Right renal pelvis (tissue), 4 donors: ENCODE results near the gene PRM2. TPM values are rescaled to one million over a fixed set of nuclear protein-coding genes. Genes with fewer than 3 reads are reported as not detected.

Experiments
- DNase-seq, 4 donors: peaks; one replicate each; pipeline ENCODE4 v3.0.0-alpha.2; 2013; ENCODE audit warnings: low read depth in 4 of 4, low spot score in 3 of 4, missing footprints in 1 of 4
- polyA plus RNA-seq, 4 donors: library from polyadenylated mRNA; unstranded; fragments of 120-200 nt; gene quantifications; one replicate each; pipeline ENCODE4 v1.2.1, GENCODE V29; 2013; ENCODE audit not compliant: insufficient read length in 4 of 4

Gene PRM2
- polyA plus RNA-seq, 4 donors, result not detected

DNA sequence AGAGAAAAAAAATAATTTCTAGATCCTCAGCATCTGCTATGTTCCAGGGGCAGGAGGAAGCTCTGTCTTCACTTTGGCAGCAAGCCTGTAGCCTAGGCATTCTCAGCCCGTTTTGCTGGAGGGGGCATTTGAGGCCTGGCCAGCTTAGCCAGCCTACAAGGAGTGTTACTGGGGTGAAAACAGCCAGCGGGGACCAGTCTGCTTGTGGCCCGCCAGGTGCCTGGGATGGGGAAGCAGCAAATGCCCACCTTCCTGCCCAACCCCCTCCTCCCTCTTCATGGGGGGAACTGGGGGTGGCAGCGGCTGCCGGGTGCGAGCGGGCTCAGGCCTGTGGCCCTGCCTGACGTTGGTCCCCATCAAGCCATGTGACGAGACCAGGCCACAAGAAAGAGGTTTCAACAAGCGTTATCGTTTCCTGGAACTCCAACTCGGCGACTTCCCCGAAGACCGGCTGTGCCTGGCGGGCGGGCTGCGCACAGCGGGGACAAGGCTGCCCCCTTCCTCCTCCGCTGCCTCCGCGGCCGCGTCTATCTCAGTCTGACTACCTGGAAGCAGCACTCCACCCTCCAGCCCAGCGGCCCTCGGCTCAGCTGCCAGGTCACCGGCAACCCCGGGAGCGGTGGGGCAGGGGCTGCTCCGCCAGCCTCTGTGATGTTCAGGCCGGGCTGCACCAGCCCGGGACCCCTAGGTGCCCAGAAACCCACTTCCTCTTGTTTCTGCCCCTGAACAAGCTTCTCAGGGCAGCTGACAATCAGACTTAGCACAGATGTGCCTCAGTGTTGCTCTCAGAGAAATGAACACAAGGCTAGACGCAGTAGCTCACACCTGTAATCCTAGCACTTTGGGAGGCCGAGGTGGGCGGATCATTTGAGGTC lies 43.2 kb downstream of the PRM2 start:
- DNase-seq, result no peak

DNA sequence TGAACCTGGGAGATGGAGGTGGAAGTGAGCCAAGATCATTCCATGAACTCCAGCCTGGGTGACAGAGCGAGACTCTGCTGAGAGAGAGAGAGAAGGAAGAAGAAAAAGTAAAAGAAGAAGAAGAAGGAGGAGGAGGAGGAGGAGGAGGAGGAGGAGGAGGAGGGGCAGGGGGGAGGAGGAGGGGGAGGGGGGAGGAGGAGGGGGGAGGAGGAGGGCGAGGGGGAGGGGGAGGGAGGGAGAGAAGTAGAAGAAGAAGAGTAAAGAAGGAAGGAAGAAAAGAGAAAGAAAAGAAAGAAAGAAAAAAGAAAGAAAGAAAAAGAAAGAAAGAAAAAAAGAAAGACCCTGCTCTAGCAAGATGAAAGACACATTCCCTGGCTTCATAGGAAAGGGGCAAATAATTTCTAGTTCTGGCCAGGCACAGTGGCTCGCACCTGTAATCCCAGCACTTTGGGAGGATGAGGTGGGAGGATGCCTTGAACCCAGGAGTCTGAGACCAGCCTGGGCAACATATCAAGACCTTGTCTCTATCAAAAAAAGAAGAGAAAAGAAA lies 43.9 kb downstream of the PRM2 start:
- no peak for DNase-seq

DNA sequence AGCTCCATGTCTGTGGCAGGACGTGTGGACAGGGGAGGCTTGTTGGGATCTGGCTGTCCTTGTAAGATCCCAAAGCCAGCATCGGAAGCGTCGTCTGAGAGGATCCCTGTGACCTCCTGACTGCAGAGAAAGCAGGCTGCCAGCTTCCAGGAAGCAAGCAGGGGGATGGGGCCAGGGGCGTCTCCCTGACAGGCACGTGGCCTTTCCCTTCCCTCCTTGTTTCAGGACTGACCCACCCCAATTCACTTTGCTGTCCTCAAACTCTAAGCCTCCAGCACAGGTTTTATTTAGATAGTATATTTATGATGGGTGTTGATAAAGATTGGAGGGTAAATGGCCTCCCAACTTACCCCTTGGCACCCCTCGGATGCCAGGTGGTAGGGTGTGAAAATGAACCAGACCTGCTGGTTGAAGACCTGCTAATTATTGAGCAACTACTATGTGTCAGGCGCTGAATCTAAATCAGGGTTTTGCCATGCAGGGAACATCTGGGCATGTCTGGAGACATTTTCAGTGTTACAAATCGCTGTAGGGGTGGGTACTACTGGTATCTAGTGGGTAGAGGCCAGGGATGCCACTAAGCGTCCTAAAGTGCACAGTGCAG lies 44.8 kb downstream of the PRM2 start:
- no peak for DNase-seq

DNA sequence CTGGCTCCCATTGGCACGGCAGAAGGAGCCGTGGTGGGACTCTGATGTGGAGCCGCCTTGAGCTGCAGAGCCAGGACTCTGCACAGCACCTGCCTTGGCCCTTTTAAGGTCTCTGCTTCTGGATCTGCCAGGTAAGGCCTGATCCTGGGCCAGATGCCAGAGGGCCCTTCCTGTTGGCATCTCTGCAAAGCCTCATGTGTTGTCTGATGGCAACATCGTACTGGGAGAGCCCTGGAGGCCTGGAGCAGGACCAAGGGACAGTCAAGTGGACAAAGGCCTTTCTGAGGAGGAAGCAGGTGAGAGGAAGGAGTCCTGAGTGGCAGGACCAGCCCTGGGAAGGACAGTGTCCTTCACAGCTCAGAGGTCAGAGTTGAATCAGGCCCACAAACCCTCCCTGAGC lies 46.4 kb downstream of the PRM2 start:
- DNase-seq, result no peak

DNA sequence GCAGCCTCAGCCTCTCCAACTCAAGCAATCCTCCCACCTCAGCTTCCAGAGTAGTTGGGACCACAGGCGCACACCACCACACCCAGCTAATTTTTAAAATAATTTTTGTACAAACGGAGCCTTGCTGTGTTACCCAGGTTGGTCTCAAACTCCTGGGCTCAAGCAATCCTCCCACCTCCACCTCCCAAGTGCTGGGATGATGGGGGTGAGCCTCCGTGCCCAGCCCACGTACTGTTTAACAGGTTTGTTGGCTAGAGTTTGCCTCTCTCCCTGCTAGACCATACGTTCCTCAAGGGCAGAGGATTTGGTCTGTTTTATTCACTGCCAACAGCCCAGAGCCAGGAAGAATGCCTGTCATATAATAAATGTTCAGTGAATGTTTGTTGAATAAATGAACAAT lies 46.8 kb downstream of the PRM2 start:
- no peak for DNase-seq

DNA sequence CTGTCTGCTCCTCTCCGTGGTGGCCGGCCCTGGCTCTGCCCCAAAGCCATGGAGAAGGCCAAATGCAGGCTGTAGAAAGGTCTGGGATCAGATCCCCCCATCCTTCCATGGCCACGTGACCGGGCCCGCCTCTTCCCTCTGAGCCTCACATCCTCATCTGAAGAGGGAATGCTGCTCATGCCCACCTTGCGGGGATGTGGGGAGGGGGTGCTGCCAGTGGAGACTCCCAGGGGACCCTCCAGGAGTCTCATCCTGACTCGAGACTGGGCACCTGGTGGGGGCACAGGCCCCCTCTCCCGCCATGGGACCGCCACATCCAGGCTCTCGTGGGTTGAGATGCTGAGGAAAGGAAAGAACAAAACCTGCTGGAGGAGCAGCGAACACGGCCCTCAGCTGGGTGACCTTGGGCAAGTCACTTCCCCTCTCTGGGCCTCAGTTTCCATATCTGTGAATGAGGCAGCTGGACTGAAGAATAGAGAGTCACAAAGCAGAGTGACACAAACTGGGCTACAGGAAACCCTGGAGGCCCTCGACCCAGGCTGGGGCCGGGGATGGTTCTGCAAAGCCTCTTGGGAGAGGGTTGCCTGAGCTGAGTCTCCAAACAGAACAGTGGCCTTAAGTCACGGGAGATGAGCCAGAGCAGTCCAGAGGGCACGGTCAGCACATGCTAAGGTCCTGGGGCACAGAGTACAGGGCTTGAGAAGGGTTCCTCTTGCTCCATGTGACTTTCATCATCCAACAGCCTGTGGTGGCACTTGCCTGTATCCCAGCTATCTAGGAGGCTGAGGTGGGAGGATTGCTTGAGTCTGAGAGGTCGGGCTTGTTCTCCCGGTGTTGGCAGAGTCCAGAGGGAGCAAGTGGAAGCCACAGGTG lies 50.4 kb downstream of the PRM2 start:
- DNase-seq, result no peak

Other genes with a start within 250 kb of the PRM2 start
- gene SOCS1, start 20.3 kb downstream of the PRM2 start, polyA plus RNA-seq, result 1 to 10 TPM; 5.7 to 8.0 (median 6.4) TPM
- gene TNP2, start 7.2 kb downstream of the PRM2 start, polyA plus RNA-seq, result not detected
- not detected for gene PRM3, start 2.9 kb downstream of the PRM2 start, polyA plus RNA-seq
- not detected for gene PRM1, start 4.8 kb upstream of the PRM2 start, polyA plus RNA-seq
- gene RMI2, start 69.0 kb upstream of the PRM2 start, polyA plus RNA-seq, result 10 to 100 TPM; 23.7 to 36.6 (median 28.0) TPM